HG02938 (cell line): Measurements from ENCODE around the gene PEPD.

Experiments used
- ATAC-seq: cut with Tn5 transposase; IDR thresholded peaks from one replicate; pipeline ENCODE4 v1.9.1; 2021; ENCODE audit warnings: mild to moderate bottlenecking, moderate library complexity; ENCODE audit not compliant: unreplicated experiment

PEPD gene

DNA sequence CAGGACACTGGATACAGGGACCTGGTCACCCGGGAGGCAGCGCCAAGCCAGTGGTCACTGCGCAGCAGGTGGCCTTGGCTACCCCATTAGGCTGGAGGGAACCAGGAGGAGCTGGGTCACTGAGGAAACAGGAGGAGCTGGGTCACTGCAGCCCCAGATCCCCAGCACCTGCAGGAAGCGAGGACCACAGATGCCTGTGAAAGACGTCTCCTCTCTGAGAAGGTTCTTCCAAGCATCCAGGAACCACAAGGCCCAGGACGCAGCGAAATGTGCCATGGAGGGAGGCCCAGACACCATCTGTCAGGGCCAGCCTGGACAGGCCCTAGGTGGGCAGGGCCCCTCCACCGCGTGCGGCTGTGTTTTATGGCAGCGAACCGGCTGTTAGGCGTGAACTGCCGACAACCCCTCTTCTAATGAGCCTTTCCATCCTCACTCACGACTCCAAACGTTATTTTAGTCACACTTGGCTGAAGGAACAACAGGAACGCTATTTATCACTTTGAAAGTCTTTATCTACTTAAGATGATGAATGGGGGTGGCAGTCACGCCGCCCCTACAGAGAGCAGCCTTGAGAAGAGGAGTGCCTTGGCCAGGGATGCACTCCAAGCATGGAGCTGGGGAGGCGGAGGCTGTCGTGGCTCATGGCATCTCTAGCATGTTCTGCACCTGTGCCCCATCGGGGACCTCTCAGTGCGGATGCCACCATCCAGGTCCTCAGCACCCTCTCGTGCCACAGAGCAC, 94.8 kb downstream of the PEPD start:
- no peak for ATAC-seq

DNA sequence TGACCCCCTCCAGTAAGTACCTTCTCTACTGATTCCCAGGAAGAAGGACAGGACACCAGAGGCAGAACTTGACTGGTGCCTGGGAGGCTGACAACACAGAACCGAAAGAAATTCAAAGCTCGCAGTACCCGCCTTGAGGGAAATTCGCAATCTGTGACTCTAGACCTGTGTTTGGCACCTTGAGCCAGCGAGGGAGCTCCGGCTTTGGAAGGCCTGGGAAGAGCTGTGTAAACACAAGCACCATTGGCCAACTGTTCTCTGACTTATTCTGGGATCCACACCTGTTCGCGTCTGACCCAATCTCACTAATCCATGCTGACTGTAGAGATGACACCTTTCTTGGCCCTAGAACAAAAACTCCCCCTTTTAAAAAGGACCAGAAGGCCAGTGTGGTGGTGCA, 97.4 kb downstream of the PEPD start:
- no peak for ATAC-seq

DNA sequence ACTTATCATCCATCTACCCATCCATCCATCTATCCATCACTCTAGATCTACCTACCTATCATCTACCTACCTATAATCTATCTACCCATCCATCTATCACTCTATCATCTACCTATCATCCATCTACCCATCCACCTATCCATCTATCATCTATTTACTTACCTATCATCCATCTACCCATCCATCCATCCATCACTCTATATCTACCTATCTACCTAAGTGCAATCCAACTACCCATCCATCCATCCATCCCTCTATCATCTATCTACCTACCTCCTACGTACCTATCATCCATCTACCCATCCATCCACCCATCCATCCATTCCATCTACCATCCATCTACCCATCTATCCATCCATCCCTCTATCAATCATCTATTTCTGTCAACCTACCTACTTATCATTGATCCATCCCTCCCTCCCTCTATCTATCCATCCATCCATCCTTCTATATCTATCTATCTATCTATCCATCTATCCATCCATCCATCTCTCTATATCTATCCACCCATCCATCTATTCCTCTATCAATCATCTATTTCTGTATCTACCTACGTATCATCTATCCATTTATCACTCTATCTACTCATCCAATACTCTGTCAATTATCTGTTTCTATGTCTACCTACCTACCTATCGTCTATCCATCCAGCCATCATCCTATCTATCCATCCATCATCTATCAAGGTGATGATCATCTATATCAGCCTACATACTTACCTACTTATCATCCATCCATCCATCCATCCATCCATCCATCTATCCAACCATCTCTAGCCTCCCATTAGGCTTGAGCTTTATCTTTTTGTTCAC, 99.0 kb downstream of the PEPD start:
- no peak for ATAC-seq

DNA sequence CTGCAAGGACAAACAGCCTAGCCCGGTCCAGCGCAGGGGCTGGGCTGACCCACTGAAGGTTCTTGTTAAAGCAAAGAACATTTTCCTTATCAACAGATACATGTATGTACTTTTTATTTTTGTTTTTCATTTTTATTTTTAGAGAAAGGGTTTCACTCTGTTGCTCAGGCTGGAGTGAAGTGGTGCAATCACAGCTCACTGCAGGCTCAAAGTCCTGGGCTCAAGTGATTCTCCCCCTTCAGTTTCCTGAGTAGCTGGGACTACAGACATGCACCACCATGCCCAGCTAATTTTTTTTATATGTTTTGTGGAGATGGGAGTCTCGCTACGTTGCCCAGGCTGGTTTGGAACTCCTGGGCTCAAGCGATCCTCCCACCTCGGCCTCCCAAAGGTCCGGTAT, 100.2 kb downstream of the PEPD start:
- ATAC-seq: no peak

DNA sequence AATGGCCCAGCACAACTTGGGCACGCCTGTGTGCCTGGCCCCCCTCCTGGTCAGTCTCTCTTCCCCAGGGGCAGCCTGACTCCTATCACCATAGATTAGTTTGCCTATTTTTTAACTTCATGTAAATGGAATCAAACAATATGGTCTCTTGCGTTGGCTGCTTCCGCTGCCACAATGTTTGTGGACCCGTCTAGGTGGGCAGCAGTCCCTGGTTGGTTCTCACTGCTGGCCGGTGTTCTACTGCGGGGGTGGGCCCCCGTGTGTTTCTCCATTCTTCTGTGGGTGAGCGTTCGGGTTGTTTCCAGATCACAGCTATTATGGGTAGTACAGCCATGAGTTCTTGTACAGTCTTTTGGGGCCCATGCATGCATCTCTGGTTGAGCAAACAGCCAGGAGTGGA, 100.8 kb downstream of the PEPD start:
- no peak for ATAC-seq

- ATAC-seq: no peak
Observed at GRCh38 chr19:33419788-33420130, 101.8 kb downstream of the PEPD start.

GRCh38 chr19:33418871-33419787, 102.5 kb downstream of the PEPD start:
- ATAC-seq: no peak

GRCh38 chr19:33418461-33418860, 103.1 kb downstream of the PEPD start:
- ATAC-seq: no peak

GRCh38 chr19:33417751-33418150, 103.8 kb downstream of the PEPD start:
- no peak for ATAC-seq

GRCh38 chr19:33416307-33417215, 105.0 kb downstream of the PEPD start:
- ATAC-seq: peak; percentile 72

GRCh38 chr19:33414667-33415605, 106.7 kb downstream of the PEPD start:
- ATAC-seq: no peak

GRCh38 chr19:33413868-33414666, 107.5 kb downstream of the PEPD start:
- no peak for ATAC-seq

GRCh38 chr19:33413426-33413725, 108.2 kb downstream of the PEPD start:
- ATAC-seq: no peak

DNA sequence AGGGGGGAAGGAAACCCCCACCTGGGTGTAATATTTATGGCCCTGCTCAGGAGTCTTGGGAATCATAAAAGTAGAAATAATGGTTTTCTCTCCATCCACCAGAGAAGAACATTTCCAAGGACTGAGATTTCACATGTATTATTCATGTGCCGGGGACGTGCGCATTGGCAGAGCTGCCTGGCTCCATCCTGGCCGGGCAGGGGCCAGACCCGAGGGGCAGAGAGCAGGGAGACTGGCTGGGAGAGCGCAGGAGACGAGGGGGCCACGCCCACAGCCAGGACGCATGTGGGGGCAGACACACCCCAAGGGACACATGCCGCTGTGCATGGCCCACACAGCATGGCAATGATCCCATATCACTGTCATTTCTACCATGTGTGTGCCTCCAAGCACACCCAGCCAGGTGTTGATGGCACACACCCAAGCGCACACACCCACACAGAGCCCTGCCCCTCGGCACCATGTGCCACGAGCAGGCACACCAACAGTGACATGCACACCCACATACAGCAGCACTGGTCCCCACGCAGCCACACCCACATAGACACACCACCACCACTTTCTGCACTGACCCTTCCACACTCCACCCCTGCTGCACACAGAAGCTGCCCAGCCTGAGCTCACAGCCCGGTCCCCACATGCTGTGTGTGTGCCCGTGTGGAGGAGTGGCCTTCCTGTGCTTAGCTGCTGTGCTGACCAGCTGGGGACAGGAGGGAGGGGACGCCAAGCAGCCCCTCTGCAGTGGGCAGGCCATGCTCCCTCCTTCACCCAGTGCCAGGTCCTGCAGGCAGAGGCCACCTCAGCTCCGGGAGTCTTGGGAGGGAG, 108.8 kb downstream of the PEPD start:
- no peak for ATAC-seq

DNA sequence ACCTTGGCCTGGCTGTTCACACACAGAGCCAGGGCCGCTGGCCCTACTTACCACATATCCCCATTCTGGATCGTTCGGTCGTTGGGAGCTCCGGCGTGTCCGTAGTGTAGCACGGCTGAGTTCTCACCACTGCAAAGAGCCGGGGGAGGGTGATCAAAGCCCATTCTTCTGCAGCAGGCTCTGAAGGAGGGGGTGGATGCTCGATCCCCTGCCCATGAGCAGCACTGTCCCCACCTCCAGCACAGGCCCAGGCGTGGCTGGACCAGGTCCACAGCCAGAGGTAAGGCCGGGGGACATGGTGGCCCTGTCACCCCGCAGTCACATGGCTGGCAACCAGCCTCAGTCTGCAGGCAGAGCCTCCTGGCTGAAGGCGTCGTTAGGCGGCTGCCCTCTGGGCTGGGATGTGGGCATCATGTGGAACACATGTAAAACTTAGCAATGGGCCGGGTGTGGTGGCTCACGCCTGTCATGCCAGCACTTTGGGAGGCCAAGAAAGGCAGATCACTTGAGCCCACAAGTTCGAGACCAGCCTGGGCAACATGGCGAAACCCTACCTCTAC, 109.9 kb downstream of the PEPD start:
- no peak for ATAC-seq

DNA sequence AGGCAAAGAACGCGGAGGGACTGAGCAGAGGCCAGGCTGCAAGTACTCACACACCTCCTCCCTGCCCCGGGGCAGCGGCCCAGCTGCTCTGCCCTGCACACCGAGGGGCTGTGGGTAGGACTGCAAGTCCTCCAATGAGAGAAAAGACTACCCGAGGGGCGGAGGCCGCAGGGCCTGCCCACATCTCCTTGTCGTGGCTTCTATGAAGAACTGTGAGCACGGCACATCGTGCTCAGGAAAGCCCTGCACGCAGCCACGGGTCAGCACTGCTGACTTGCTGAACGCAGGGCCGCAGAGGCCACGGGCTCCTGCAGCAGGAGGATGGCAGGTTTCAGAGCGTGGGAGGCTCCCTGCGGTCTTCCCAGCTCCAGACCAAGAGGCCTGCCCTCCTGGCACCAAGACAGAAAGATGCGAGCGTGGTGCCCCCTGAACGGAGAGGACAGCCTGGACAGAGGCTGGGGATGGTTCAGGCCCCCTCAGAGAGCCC, 110.6 kb downstream of the PEPD start:
- no peak for ATAC-seq
